ENCODE data around the gene CSF3.

The CSF3 gene

GRCh38 chr17:40058865-40059264, 43.6 kb downstream of the CSF3 start:
- no peak for TF ChIP-seq CTCF (IDR thresholded peaks at IDR 0.05; ENCODE audit: low read depth, low read length)
- no peak for DNase-seq (ENCODE audit: extremely low read depth, low read depth)

GRCh38 chr17:40059729-40060475, 44.7 kb downstream of the CSF3 start:
- no peak for DNase-seq (ENCODE audit: extremely low read depth, low read depth)
- TF ChIP-seq CTCF (IDR thresholded peaks at IDR 0.05; ENCODE audit: low read depth, low read length) = no peak

- no peak for DNase-seq (ENCODE audit: extremely low read depth, low read depth)
Observed at GRCh38 chr17:40060887-40061608, 45.8 kb downstream of the CSF3 start.

GRCh38 chr17:40061609-40062038, 46.4 kb downstream of the CSF3 start:
- DNase-seq (ENCODE audit: extremely low read depth, low read depth) = no peak
- TF ChIP-seq CTCF (IDR thresholded peaks at IDR 0.05; ENCODE audit: low read depth, low read length) = no peak

More at GRCh38 chr17:40060887-40061608, 45.8 kb downstream of the CSF3 start:
- no peak for TF ChIP-seq CTCF (IDR thresholded peaks at IDR 0.05; ENCODE audit: low read depth, low read length)

GRCh38 chr17:40062329-40063186, 47.3 kb downstream of the CSF3 start, which contains the start of gene THRA:
Gene THRA, plus strand, starts transcription at chr17:40062965. Its CDS starts 11,524 bp downstream, at chr17:40074489.
- DNase-seq (ENCODE audit: extremely low read depth, low read depth) = no peak
- no peak for TF ChIP-seq CTCF (IDR thresholded peaks at IDR 0.05; ENCODE audit: low read depth, low read length)

GRCh38 chr17:40063187-40063771, 48.0 kb downstream of the CSF3 start:
- no peak for DNase-seq (ENCODE audit: extremely low read depth, low read depth)

More at GRCh38 chr17:40063187-40063771, 48.0 kb downstream of the CSF3 start:
- TF ChIP-seq CTCF (IDR thresholded peaks at IDR 0.05; ENCODE audit: low read depth, low read length) = no peak

Measured in AG09319 (cell line).